GM12878 (cell line): ENCODE data around the gene HOTAIR. TPM values are rescaled to one million over a fixed set of nuclear protein-coding genes. Genes with fewer than 3 reads are reported as not detected.

ENCODE experiments used
- ATAC-seq: fragments of 200-7000 bp; cut with Tn5 transposase; 3 replicates; pipeline ENCODE4 v1.9.1; 2020; ENCODE audit warnings: mild to moderate bottlenecking, moderate library complexity
- BruUV-seq: library from RNA; stranded (reverse); fragments of 400-500 nt; replicated peaks from 2 replicates; lab custom pipeline; 2021; lab: Mats Ljungman, UMichigan
- CTCF ChIA-PET: fragments of 300-600 bp; sonication (Branson Sonifier 250); formaldehyde crosslinking; extraction: SDS; loops from one replicate; lab custom pipeline; 2021; ENCODE audit warnings: inconsistent platforms; lab: Yijun Ruan, JAX
- POLR2A ChIA-PET: fragments of 350-600 bp; formaldehyde crosslinking; extraction: SDS; loops from one replicate; lab custom pipeline; 2021; ENCODE audit warnings: inconsistent platforms; lab: Charles Lee
- RAD21 ChIA-PET: fragments of 300-600 bp; sonication (Branson Sonifier 250); formaldehyde crosslinking; loops from one replicate; lab custom pipeline; 2023; ENCODE audit warnings: antibody characterized with exemption; ENCODE audit not compliant: unreplicated experiment; lab: Charles Lee
- SMC1A ChIA-PET: fragments of 300-600 bp; sonication (Branson Sonifier 250); formaldehyde crosslinking; loops from one replicate; lab custom pipeline; 2023; ENCODE audit not compliant: unreplicated experiment, uncharacterized antibody; lab: Charles Lee
- DNase-seq: peaks from one replicate; pipeline ENCODE4 v3.0.0-alpha.2; 2011; ENCODE audit warnings: low read depth, low spot score
- FAIRE-seq: peaks from 3 replicates; lab custom pipeline; 2011; peaks lifted over from hg19 to GRCh38; lab: Jason Lieb, UNC
- H2AFZ ChIP-seq: 2 replicates; pipeline ENCODE4 v1.6.0; 2011; ENCODE audit warnings: low read depth, low read length, control low read depth; ENCODE audit not compliant: control insufficient read depth
- H3K27ac ChIP-seq: 2 replicates; pipeline ENCODE4 v1.5.1; 2011; ENCODE audit warnings: control low read depth; ENCODE audit not compliant: control insufficient read depth, insufficient read depth
- H3K27me3 ChIP-seq, 2 experiments: replicated peaks in 1 of 2; 2 replicates each; pipeline versions ENCODE4 v1.6.0 to v1.6.1; 2011; ENCODE audit warnings: low read length in 1 of 2; ENCODE audit not compliant: control insufficient read depth in 2 of 2, insufficient read depth in 2 of 2
- H3K36me3 ChIP-seq, 2 experiments: 2 replicates each; pipeline ENCODE4 v1.5.1; 2011; ENCODE audit warnings: low read length in 1 of 2; ENCODE audit not compliant: control insufficient read depth in 2 of 2, insufficient read depth in 2 of 2
- H3K4me1 ChIP-seq: 2 replicates; pipeline ENCODE4 v1.6.1; 2011; ENCODE audit warnings: mild to moderate bottlenecking, low read length, moderate library complexity, mixed read lengths; ENCODE audit not compliant: control insufficient read depth, insufficient read depth
- H3K4me2 ChIP-seq: 2 replicates; pipeline ENCODE4 v1.6.0; 2011; ENCODE audit warnings: control low read depth; ENCODE audit not compliant: control insufficient read depth, insufficient read depth
- H3K4me3 ChIP-seq: fragments of 200-600 bp; sonication (generic); 2 replicates; pipeline ENCODE4 v1.5.1; 2016
- H3K79me2 ChIP-seq: 2 replicates; pipeline ENCODE4 v1.6.0; 2011; ENCODE audit warnings: low read length; ENCODE audit not compliant: control insufficient read depth, insufficient read depth
- H3K9ac ChIP-seq: 2 replicates; pipeline ENCODE4 v1.8.0; 2011; ENCODE audit warnings: low read length, control low read depth, mixed read lengths; ENCODE audit not compliant: control insufficient read depth, insufficient read depth
- H3K9me3 ChIP-seq: replicated peaks from 3 replicates; pipeline ENCODE4 v1.5.1; 2011; ENCODE audit warnings: mild to moderate bottlenecking, low read length; ENCODE audit not compliant: control insufficient read depth, insufficient read depth
- H4K20me1 ChIP-seq: 2 replicates; pipeline ENCODE4 v1.6.0; 2011; ENCODE audit not compliant: control insufficient read depth, insufficient read depth
- CBX5 ChIP-seq: sonication (generic); IDR thresholded peaks from 2 replicates; pipeline ENCODE4 v1.6.1; 2016; ENCODE audit warnings: low read depth, moderate library complexity, mild to moderate bottlenecking, inconsistent platforms
- EP300 ChIP-seq, 2 experiments: fragments of 150-350 bp in 1 of 2; IDR thresholded peaks; 2 replicates each; pipeline ENCODE4 v1.6.1; 2011 to 2012; ENCODE audit warnings: low read depth in 2 of 2, low read length in 2 of 2, borderline replicate concordance in 1 of 2, improper control_type of control experiment in 1 of 2, inconsistent platforms in 1 of 2; ENCODE audit not compliant: control insufficient read depth in 1 of 2
- ZNF274 ChIP-seq: IDR thresholded peaks from one replicate; pipeline ENCODE4 v1.8.0; 2011; ENCODE audit not compliant: insufficient read length, insufficient read depth
- WGBS: methylation state at CpG from one replicate; pipeline ENCODE4 v1.1.6; 2016; ENCODE audit warnings: low lambda C conversion rate; ENCODE audit not compliant: insufficient replicate concordance, insufficient coverage; ENCODE audit errors: missing lambda C conversion rate; 5-methylcytosine and 5-hydroxymethylcytosine counted together
- in situ Hi-C: fragments of 300-500 bp; cut with MboI; formaldehyde crosslinking; loops from 9 replicates; pipeline ENCODE4 v1.14.3; 2018; ENCODE audit warnings: mixed read lengths
- intact Hi-C: fragments of 100-400 bp; cut with micrococcal nuclease; formaldehyde crosslinking; loops from one replicate; pipeline ENCODE4 v1.14.2; 2022; ENCODE audit not compliant: unreplicated experiment
- polyA plus RNA-seq, 11 experiments: library from polyadenylated mRNA; depleted of rRNA in 4 of 11; unstranded in 6 of 11; stranded (reverse) in 5 of 11; fragments of >200 nt; fragmentation: Nextera tagmentation in 4 of 11; fragmentation: Illumina TruSeq in 1 of 11; extraction: Ambion mirVana in 4 of 11; extraction: Trizol in 1 of 11; gene quantifications; 1 replicate in 1 of 11; 2 replicates in 10 of 11; pipeline versions ENCODE4 v1.2.1 to v1.2.3, GENCODE V29; 2011 to 2016; ENCODE audit warnings: inconsistent platforms in 2 of 11, missing spikeins in 2 of 11, low read depth in 1 of 11
- total RNA-seq, 4 experiments: library from RNA; depleted of rRNA in 3 of 4; stranded (reverse); fragments of >200 nt in 3 of 4; fragmentation: Illumina TruSeq in 1 of 4; extraction: Trizol in 1 of 4; gene quantifications; 2 replicates each; pipeline versions ENCODE4 v1.2.1 to v1.2.3, GENCODE V29; 2013 to 2021
- TF ChIP-seq, protein P1 (sequence below): fragments of 450-650 bp; IDR thresholded peaks from 2 replicates; pipeline ENCODE4 v1.6.1; 2016; ENCODE audit warnings: mild to moderate bottlenecking, moderate library complexity, borderline replicate concordance

HOTAIR gene
- total and polyA plus RNA-seq, 10 of the 15 experiments (the other 5 are each of a cell fraction or from before 2014, with no cell fraction given) = not detected

DNA sequence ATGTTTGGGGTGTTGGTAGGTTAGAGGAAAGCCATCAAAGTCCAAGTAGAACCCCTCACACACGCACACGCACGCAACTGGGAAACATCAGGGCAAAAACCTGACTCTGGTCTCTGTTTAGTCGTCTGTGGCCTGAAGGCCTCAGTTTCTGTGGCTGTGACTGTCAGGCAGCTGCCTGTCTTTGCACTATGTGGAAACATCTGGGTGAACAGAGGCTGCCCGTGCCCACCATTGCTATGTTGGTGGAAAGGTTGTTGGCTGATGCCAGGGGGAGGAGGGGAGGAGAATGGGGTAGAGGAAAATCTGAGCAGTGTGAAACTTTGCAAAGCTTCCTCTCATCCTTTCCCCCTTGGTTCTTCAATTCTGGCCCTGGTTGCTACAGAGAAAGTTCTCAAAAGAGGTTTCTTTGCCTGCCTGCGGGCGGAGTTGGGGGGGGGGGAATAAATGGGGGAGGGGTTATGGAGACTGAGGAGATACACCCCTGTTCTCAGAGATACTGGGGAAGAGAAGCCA, 17.7 kb upstream of the HOTAIR start:
- ChIA-PET SMC1A (interaction anchor here (0.6 to 1.4 kb wide), 5 partner anchors 11 to 293 kb away, joined by 3 to 5 read pairs (median 3); no protein-coding TSS in a partner anchor), RAD21 (interaction anchor here (0.6 to 2.1 kb wide), 3 partner anchors 17 to 214 kb away, joined by 3 to 7 read pairs (median 3); partner anchors contain the start of gene HOXC8), CTCF (interaction anchor here (0.9 to 2.8 kb wide), 9 partner anchors 11 to 387 kb away, joined by 3 to 10 read pairs (median 3); no protein-coding TSS in a partner anchor), POLR2A (interaction anchor here (0.6 to 0.7 kb wide), 2 partner anchors 88 to 400 kb away, joined by 3 to 9 read pairs; no protein-coding TSS in a partner anchor)
- no peak overlapping the region for H2AFZ ChIP-seq
- in situ Hi-C loops (no loop called here), intact Hi-C loops (no loop called here)
- no peaks in the 10 kb centered on the region for H3K79me2 ChIP-seq
- no peak overlapping the region for H3K4me3 ChIP-seq
- DNase-seq = no peak
- H3K4me2 ChIP-seq = no peak overlapping the region
- H3K27ac ChIP-seq = no peak overlapping the region
- BruUV-seq = no TSS peak
- FAIRE-seq = no peak
- H3K36me3 ChIP-seq = no peaks in the 10 kb centered on the region
- peaks cover 3% of the 10 kb centered on the region; the same call in 1 of the 2 replicates for H4K20me1 ChIP-seq
- no peak for ATAC-seq
- TF ChIP-seq EP300 (IDR thresholded peaks at IDR 0.05; ENCODE audit: borderline replicate concordance in 1 of 2, control insufficient read depth in 1 of 2, low read depth in 2 of 2, low read length in 2 of 2) (no peak), ZNF274 (no peak), CBX5 (no peak)
- TF ChIP-seq, protein P1, sequence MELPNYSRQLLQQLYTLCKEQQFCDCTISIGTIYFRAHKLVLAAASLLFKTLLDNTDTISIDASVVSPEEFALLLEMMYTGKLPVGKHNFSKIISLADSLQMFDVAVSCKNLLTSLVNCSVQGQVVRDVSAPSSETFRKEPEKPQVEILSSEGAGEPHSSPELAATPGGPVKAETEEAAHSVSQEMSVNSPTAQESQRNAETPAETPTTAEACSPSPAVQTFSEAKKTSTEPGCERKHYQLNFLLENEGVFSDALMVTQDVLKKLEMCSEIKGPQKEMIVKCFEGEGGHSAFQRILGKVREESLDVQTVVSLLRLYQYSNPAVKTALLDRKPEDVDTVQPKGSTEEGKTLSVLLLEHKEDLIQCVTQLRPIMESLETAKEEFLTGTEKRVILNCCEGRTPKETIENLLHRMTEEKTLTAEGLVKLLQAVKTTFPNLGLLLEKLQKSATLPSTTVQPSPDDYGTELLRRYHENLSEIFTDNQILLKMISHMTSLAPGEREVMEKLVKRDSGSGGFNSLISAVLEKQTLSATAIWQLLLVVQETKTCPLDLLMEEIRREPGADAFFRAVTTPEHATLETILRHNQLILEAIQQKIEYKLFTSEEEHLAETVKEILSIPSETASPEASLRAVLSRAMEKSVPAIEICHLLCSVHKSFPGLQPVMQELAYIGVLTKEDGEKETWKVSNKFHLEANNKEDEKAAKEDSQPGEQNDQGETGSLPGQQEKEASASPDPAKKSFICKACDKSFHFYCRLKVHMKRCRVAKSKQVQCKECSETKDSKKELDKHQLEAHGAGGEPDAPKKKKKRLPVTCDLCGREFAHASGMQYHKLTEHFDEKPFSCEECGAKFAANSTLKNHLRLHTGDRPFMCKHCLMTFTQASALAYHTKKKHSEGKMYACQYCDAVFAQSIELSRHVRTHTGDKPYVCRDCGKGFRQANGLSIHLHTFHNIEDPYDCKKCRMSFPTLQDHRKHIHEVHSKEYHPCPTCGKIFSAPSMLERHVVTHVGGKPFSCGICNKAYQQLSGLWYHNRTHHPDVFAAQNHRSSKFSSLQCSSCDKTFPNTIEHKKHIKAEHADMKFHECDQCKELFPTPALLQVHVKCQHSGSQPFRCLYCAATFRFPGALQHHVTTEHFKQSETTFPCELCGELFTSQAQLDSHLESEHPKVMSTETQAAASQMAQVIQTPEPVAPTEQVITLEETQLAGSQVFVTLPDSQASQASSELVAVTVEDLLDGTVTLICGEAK = no peak
- WGBS = 20% methylated on average over 7 of the region's 7 CpGs
- H3K9ac ChIP-seq = no peak overlapping the region
- H3K27me3 ChIP-seq = peaks cover 29 to 55% of the 10 kb centered on the region in 2 experiments
- peaks cover 14% of the 10 kb centered on the region for H3K4me1 ChIP-seq
- no peaks in the 10 kb centered on the region for H3K9me3 ChIP-seq
